ENCODE results near the gene FNDC11.

The FNDC11 gene

GRCh38 chr20:63525971-63526370, 28.0 kb upstream of the FNDC11 start:
- DNase-seq: no peak

DNA sequence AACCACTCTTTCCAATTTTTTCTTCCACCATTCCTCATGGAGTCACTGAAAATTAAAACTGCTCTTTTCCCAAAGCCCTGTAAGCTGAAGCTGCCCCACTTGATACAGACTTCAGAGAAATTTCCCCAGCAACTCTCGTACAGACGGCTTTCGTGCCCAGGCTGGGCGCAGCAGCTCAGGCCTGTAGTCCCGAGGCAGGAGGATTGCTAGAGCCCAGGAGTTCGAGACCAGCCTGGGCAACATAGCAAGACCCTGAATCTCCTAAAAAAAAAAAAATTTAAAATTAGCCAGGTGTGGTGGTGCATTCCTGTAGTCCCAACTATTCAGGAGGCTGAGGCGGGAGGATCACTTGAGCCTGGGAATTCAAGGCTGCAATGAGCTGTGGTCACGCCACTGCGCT, 26.8 kb upstream of the FNDC11 start:
- no peak for DNase-seq

GRCh38 chr20:63529180-63529860, 24.6 kb upstream of the FNDC11 start:
- DNase-seq: no peak

- DNase-seq: no peak
These were observed 23.8 kb upstream of the FNDC11 start for GRCh38 chr20:63529861-63530787.

- DNase-seq: no peak
These were observed 23.2 kb upstream of the FNDC11 start for GRCh38 chr20:63530788-63531160.

DNA sequence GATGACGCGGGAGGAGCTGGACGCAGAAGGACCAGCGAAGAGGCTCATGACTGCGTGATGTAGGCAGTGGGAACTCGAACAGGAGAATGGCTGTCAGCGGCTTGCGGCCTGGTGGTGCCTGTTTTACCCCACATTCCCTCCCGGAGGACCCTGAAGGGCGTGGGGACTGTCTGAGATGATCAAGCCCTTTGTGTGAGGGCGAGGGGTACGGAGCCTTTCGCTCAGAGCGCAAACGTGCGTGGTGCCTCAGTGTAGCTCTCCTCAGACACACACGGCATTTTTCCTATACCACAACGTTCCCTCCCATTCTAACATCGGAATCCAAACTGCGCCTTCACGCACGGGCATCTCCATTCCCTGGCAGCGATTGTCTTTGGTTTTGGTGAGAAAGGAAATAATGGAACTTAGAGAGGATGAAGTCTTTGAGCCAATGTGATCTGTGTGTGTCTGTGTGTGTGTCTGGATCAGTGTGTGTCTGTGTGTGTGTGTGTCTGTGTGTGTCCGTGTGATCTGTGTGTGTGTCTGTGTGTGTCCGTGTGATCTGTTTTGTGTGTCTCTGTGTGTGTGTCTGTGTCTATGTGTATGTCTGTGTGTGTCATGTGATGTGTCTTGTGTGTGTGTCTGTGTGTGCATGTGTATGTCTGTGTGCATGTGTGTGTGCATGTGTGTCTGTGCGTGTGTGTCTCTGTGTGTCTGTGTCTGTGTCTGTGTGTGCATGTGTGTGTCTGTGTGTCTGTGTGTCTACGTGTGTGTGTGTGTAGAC, 22.1 kb upstream of the FNDC11 start:
- DNase-seq: no peak

- DNase-seq: no peak
These were observed 21.4 kb upstream of the FNDC11 start for GRCh38 chr20:63532449-63532971.

DNA sequence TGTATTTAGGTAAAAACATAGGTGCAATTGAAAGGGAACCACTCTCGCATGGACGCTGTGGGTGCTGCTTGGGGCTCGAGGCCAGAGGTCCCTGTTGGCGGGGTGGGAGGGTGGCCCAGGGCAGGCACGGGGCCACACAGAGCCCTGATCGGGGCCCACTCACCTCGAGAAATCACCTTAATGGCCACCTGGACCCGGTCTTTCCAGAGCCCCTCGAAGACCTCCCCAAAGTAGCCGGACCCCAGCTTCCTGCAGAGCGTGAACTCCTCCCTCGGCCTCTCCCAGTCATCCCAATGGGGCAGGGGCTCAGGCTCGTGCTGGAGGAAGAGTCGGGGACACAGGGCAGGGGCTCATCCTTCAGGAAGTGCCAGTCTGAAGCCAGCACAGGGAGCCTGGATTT, 20.6 kb upstream of the FNDC11 start:
- DNase-seq: no peak

DNA sequence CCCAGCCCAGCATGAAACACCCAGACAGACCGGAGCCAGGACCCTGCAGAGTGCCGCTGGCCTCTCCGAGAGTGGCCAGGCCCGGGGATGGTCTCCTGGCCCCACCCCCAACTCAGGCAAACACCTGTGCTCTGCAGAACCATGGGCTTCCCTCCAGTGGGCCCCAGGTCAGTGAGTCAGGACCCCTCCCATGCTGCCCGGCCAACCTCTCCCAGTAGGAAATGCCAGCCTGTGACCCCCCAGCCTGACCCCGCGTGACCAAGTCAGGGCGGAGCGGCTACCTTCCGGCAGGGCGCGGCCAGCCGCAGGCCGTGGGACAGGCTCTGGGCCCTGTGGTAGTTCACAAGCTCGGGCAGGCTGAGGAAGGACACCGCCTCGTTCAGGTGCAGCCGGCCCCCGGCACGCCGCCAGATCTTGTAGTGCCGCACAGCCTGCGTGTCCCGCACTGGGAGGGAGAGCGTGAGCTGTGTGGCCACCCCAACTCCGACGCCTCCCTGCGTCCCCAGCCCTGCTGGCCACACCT, 20.0 kb upstream of the FNDC11 start:
- DNase-seq: no peak

DNA sequence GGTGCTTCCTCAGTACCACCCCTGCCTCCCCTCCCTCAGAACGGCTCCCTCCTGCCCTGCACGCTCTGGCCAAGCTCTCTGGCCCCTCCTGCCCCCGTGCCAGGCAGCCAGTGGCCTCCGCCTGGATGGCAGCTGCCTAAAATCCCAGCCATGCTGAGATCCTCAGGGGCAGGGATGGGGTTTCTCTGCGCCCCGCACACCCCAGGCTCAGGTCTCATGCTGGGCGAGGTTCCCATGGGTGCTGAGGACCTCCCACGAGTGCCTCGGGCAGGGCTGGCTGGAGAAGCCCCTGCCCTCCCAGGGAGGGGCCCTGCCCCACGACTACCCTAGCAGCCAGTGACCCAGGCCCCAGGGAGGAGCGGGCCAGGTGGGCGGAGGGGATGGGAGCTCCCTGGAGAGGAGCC, 19.5 kb upstream of the FNDC11 start:
- DNase-seq: no peak

GRCh38 chr20:63534831-63535651, 18.9 kb upstream of the FNDC11 start:
- DNase-seq: peak in 2 of 3 experiments; percentile 65 to 70

DNA sequence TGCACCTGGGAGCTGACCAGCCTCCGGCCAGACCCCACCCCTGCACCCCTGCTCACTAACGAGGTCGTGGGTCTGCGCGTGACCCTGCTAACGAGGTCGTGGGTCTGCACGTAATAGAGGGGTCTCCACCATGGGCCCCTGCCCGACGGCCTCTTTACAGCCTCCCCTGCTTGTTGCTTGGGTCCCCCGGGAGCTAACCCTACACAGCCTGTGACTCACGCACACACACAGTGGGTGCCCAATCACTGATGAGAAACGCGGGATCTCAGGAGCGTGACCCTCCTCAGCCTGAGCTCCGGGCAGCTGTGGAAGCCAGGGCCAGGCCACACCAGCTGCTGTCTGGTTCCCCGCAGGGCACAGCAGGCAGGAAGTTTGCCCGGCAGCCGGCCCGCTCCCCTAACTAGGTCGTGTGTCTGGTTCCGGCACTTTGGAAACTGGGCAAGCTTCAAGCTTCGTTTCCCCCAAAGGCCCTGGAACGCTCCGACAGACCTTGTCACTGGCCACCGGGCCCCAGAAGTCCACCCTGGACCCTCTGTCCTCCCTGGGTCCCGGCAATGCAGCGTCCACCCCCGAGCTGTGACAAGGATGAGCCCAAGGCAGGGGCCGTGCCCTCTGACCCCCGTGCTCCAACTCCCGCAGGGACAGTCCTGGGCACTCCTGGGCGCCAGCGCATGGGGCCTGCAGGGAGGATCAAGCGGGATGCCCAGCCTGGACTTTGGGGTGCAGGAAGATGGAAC, 17.6 kb upstream of the FNDC11 start:
- DNase-seq: peak in 2 of 3 experiments; percentile 76 to 88

DNA sequence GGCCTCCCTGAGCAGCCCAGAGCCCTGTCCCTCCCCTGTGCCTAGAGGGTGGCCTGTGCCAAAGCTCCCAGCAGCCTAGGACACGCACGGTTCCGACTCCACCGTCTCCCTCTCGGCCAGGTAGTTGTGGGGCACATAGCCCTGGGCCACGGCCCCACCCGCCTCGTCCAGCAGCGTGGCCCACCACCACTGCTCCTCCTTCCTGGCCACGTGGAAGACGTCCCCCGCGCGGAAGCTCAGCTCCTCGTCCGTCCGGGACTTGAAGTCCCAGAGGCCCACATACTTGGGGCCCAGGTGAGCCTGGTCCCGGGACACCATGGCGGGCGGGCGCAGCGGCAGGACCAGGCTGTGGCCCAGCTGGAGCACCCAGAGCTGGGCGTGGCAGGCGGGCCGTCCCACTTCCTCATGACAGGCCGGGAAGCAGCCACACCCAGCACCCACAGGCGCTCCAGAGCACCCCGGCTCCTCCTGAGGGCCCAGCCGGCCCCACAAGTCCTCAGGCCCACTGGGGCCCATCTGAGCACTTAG, 16.9 kb upstream of the FNDC11 start, which contains the start of gene PTK6:
TSS of gene PTK6 (minus strand) at position 380 of the 528 bp plus-strand sequence. CDS start at position 318, 62 bp downstream.
- DNase-seq: peak in 1 of 3 experiments; percentile 50

GRCh38 chr20:63537525-63538203, 16.3 kb upstream of the FNDC11 start:
- peak; percentile 76 to 87 (median 84) for DNase-seq

DNA sequence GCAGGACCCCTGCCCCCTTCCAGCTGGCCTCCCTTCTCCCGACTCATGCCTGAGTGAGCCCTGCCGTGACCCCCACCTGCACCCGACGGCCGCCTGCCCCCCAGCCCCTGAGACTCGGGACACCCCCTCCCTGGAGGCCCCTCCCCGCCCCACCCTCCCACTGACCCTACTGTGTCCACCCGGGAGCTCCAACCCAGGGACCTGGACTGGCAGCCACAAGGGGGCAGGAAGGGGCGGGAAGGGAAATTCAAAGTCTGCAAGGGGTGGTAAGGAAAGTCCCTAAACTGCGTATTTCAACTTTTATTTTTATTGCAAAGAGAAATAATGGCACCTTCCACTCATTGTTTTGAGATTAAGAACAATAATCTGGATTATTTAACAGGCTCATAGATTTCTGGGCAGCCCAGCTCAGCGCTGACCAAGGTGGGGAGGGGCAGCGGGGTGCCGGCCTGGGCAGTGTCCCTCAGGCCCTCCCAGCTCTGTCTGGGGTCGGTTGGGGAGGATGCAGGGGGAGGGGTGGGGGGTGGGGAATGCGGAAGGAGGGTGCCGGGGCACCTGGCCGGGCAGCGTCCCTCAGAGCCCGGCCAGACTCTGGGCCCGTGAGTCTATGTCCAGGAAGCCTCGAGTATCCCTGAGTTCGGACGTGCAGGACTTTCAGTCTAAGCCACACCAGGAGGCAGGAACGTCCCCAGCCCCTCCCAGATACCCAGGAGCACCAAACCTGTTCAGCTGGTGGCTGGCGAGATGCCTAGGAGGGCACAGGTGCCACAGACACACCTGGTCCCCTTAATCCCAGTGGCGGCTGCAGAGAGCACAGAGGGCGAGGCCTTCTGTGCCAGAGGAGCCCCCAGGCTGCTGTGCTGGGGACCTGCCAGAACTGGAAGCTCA, 15.5 kb upstream of the FNDC11 start:
- DNase-seq: peak in 2 of 3 experiments; percentile 75 to 89

- DNase-seq: no peak
These were observed 14.9 kb upstream of the FNDC11 start for GRCh38 chr20:63539092-63539430.

- DNase-seq: no peak
These were observed 14.3 kb upstream of the FNDC11 start for GRCh38 chr20:63539441-63540370.

Data from NCI-H1417 (cell line).